Subcutaneous adipose tissue (tissue), 4 donors: Measurements from ENCODE around the gene OPCML. TPM values are rescaled to one million over a fixed set of nuclear protein-coding genes. Genes with fewer than 3 reads are reported as not detected.

Source experiments
- total RNA-seq, 4 donors: library from RNA; depleted of rRNA; stranded (reverse); fragments of >200 nt; gene quantifications; one replicate each; pipeline ENCODE4 v1.1.0, GENCODE V29; 2016
- TF ChIP-seq, protein P1 (sequence below): fragments of 450-650 bp; IDR thresholded peaks from one replicate; pipeline ENCODE4 v1.5.1; 2016; ENCODE audit warnings: low read depth, mild to moderate bottlenecking, control low read depth, antibody characterized with exemption, moderate library complexity

OPCML gene
- total RNA-seq, 4 donors from 2014 or later: under 0.01 TPM; not detected in 3

GRCh38 chr11:132549001-132549400, 983.3 kb downstream of the OPCML start:
- TF ChIP-seq, protein P1, sequence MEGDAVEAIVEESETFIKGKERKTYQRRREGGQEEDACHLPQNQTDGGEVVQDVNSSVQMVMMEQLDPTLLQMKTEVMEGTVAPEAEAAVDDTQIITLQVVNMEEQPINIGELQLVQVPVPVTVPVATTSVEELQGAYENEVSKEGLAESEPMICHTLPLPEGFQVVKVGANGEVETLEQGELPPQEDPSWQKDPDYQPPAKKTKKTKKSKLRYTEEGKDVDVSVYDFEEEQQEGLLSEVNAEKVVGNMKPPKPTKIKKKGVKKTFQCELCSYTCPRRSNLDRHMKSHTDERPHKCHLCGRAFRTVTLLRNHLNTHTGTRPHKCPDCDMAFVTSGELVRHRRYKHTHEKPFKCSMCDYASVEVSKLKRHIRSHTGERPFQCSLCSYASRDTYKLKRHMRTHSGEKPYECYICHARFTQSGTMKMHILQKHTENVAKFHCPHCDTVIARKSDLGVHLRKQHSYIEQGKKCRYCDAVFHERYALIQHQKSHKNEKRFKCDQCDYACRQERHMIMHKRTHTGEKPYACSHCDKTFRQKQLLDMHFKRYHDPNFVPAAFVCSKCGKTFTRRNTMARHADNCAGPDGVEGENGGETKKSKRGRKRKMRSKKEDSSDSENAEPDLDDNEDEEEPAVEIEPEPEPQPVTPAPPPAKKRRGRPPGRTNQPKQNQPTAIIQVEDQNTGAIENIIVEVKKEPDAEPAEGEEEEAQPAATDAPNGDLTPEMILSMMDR: no peak

- TF ChIP-seq, protein P1: no peak
These were observed 988.3 kb downstream of the OPCML start for GRCh38 chr11:132544007-132544406.

- TF ChIP-seq, protein P1: no peak
These were observed 990.5 kb downstream of the OPCML start for GRCh38 chr11:132541794-132542193.

GRCh38 chr11:132540581-132540980, 991.7 kb downstream of the OPCML start:
- TF ChIP-seq, protein P1: no peak

DNA sequence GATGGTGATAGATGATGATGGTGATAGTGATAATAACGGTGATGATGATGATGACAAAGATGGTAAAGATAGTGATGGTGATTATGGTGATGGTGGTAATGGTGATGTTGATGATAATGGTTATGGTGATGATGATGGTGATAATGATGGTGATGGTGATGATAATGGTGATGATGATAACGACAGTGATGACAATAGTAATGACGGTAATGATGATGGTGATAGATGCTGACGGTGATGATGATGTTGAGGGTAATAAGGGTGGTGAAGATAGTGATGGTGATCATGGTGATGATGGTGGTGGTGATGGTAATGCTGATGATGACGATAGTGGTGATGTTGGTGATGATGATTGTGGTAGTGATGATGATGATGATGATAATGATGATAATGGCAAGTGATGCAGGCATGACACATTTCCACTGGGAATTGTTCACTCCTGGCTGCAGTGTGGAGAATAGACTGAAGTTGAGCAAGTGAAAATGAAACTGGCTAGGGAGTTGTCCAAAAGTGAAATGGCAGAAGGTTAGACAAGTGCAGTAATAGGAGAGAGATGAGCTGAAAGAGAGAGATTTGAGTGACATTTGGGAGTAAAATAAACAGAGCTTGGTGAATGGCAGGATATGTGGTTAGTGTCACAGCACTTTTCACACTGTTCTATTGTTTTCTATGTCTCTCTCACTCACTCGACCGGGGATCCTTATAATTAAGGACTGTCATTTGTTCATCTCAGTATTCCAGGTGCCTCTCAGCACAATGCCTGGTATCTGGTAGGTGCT, 992.5 kb downstream of the OPCML start:
- TF ChIP-seq, protein P1: no peak

DNA sequence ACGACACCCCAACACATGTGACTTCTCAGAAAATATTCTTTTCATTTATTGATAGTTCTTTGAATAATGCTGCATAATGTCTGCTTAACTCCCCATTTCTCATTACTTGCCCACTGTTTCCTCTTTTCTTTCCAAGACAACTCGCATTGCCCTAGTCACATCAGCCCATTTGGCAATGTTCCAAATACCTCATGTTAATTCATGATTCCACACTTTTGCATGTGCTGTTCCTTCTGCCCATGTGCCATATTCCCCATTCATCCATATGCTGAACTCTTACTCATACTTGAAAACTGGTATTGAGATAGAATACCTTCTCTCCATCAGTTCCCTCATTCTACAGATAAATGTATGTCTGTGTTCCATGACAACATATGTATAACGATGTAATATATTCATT, 993.7 kb downstream of the OPCML start:
- TF ChIP-seq, protein P1: no peak

GRCh38 chr11:132535830-132536229, 996.5 kb downstream of the OPCML start:
- TF ChIP-seq, protein P1: no peak
